CD4-positive, alpha-beta T cell treated with Interleukin-2 at 100 ng/mL for 4 hours (primary cell): ENCODE data around the gene DST.

Source experiments
- DNase-seq: peaks from one replicate; pipeline ENCODE4 v3.0.0-alpha.2; 2020; ENCODE audit warnings: low spot score

The DST gene

DNA sequence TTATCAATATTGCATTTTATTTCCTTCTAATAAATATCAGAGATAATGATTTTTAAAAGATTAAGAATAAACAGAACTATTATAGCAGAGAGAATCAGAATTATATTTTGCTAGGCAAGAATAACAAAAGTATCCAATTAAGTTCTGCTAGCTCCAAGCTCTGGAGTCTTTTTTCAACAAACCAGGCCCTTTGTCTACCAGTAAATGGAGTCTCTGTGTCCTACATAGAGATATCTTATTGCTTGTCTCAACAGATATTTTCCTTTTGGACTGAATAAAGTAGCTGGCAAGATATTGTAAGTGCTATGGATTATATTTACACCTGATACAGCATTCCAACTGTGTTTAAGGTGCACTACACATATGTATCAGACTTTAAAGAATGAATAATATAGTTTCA, 107.1 kb downstream of the DST start:
- no peak for DNase-seq

GRCh38 chr6:56534680-56535419, 107.8 kb downstream of the DST start:
- no peak for DNase-seq

- DNase-seq: no peak
These were observed 109.7 kb downstream of the DST start for GRCh38 chr6:56532766-56533551.

GRCh38 chr6:56531839-56532595, 110.7 kb downstream of the DST start:
- DNase-seq: no peak

DNA sequence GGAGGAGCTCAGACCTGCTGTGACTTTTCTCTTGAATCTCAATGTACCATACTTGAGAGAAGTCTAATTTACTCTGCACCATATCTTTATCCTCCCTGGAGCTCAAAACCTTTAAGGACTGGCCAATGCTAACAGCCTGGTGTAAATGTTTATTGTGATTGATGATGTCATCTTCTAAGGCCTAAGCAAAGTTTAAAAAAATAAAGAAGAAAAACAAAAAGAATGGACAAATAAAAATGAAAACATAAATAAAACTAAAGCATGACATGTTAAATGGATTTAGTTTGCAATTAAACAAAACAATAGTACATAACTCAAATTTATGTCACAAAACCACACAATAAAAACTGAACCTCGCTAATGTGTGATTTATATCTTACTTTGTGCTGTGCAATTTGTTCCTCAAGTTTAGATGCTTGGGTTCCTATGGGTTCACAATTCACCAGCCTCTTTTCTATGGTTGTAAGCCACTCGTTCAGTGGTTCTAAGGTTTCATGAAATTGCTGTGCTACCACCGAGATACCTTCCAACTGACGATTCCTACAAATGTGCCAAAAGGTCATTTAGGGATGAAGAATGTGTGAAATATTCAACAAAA, 113.0 kb downstream of the DST start:
- DNase-seq: no peak

GRCh38 chr6:56528412-56528841, 114.3 kb downstream of the DST start:
- no peak for DNase-seq

- DNase-seq: no peak
These were observed 114.8 kb downstream of the DST start for GRCh38 chr6:56527934-56528333.

- DNase-seq: no peak
These were observed 115.7 kb downstream of the DST start for GRCh38 chr6:56526860-56527544.

DNA sequence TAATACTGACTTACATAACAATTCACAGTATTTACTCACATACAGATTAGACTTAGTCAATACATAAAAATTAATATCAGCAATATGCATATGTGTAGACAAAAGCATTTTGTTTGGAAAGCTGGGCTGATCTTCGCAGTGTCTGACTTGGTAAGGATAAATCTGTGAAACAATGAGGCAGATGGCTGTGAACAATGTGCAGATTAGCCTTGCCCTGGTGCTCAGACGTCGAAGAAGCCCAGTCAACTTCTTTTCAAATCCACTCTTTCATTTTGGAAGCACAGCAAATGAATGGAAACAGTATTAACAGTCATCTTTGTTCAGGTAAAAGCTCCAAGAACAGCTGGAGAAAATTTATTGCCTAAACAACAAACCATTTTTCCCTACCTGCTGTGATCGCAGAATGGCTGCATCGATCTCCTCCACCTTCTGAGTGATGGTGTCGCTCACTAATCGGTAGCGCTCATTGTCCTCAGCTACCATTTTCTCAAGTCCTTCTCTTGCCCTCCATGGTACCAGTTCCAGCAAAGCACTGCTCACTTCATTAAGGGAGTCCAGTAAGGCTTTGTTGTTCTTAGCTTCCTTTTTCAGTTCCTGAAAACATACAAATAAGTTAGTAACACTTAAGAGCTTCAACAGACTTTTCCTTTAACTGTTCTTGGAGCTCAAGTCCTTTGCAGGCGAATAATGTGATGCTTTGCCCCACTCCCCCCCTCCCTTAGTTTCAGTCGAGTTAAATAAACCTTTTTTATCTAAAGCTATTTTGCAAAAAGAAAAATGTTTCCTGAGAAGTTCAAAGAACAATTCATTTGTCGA, 116.5 kb downstream of the DST start:
- no peak for DNase-seq

GRCh38 chr6:56524891-56525703, 117.6 kb downstream of the DST start:
- DNase-seq: no peak

- no peak for DNase-seq
These were observed 120.0 kb downstream of the DST start for GRCh38 chr6:56522495-56523270.

- no peak for DNase-seq
These were observed 120.7 kb downstream of the DST start for GRCh38 chr6:56521976-56522375.

DNA sequence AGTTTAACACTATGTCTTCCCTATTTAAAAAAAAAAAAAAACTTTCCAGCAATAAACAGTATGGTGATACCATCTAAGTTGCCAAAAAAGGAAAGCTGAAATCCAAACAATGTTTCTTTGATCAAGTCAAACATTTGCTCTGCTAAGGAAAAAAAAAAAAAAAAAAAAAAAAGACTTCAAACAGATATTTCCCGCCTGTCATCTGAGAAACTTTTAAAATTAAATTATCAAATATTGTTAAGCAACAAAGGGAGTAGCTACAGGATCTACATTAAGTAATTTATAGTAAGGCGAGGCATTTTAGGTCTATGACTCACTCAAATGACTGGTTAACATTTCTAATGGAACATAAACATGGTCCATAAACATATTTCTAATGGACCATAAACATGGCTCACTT, 121.2 kb downstream of the DST start:
- DNase-seq: no peak

GRCh38 chr6:56520218-56520617, 122.5 kb downstream of the DST start:
- DNase-seq: no peak

DNA sequence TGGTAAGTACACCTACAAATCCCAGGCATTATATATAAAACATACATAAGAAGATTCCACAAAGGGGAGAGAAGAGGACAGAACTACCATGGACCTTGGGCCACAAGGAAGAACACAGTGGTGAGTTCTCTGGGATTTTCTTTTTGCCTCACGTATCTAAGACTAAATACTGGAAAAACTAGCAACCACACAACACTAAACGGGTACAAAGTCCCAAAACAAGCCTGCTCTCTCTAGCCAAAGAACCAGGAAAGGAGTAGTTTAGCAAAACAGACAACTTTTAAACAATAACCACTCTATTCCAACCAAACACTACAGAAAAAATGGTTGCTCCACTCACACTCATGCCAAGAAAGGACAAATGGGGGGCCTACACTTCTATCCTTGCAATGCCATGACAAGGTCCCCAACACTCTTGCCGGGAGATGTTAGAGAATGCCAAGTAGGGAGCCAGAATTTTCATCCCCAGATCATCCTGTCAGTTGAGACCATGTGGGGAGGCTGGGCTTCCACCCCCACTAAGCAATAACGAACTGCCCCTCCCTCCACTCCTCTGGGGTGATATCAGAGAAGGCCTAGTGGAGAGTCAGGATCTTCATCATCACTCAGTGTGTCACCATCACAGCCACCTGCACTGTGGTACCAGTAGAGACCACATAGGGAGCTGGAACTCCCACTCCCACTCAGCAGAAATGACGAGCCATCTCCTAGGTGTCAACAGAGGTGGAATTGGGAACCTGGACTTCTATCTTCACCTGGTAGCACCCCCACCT, 123.5 kb downstream of the DST start:
- no peak for DNase-seq

DNA sequence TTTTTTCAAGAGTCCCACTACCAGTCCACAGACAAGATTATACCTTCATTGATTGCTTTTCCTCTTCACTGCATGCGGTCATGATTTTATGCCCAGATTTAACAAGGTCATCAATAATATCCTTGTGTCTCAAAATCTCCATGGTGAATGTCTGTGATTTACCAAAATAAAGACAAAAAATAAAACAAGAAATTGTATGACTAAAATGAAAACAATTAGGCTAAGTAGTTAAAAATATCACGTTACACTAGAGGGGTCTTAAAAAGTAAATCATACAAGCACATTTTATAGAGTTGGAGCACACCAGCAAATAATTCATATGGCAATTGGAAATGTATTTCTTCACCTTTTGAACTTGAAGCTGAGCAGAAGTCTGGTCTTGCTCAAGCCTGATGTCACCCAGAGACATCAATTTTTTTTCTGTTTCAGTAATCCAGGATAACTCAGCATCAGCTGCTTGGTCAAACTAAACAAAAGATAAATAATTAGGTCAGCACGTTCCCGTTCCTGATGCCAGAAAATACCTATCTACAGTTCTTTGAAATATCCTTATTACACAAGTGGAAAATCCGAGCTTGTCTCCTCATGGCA, 125.4 kb downstream of the DST start:
- no peak for DNase-seq

GRCh38 chr6:56516003-56516402, 126.7 kb downstream of the DST start:
- no peak for DNase-seq
